GM18520 (cell line): ENCODE measurements around the gene DNAJC1.
"Not testable (repeated sequence)": the region's sequence is repeated elsewhere in the genome, so short reads cannot be mapped to it uniquely, and the experiment has no call there.

Experiments
- ATAC-seq: cut with Tn5 transposase; IDR thresholded peaks from one replicate; pipeline ENCODE4 v1.9.1; 2021; ENCODE audit not compliant: unreplicated experiment

DNAJC1 gene

DNA sequence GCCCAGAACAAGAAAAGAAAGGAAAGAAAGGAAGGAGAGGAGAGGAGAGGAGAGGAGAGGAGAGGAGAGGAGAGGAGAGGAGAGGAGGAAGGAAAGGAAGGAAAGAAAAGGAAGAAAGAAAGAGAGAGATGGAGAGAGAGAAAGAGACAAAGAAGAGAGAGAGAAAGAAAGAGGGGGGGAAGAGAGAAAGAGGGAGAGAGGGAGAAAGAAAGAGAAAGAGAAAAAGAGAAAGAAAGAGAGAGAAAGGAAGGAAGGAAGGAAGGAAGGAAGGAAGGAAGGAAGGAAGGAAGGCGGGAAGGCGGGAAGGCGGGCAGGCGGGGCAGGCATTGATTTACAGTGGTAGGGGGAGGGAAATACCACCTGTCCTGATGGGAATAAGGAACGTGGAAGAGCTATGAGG, 92.7 kb downstream of the DNAJC1 start:
- ATAC-seq, result no peak

GRCh38 chr10:21907436-21907835, 96.1 kb downstream of the DNAJC1 start:
- no peak for ATAC-seq

DNA sequence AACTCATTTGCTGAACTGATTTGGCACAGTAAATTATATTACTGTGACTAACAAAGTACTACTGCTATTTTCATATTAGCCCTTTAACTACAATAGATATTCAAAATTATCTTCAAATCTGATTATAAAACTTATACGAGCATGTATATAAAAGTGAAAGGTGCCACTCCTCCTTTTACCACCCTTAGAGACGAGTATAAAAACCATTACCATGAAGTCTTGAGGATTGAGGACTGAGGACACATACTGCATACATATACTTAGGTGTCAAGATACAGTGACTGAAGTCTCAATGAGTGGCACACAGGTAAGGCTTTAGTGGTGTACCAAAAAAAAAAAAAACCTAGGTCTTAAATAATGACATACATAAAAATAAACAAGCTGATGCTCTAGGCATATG, 98.6 kb downstream of the DNAJC1 start:
- no peak for ATAC-seq

DNA sequence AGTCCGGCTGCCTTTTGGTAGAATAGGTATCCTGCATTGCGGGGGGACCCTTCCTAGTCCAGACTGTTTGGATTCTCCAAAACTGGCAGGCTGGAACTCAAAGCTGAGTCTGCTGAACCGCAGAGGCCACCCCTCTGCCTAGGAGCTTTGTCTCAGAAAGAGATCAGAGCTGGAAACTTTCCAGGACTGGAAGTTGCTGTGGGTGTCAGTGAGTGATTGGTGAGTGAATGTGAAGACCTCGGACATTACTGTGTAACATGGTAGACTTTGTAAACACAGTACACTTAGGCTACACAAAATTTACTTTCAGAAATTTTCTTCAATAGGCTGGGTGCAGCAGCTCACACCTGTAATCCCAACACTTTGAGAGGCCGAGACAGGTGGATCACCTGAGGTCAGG, 103.8 kb downstream of the DNAJC1 start:
- no peak for ATAC-seq

- no peak for ATAC-seq
Measured at GRCh38 chr10:21895932-21896331, 107.6 kb downstream of the DNAJC1 start.

DNA sequence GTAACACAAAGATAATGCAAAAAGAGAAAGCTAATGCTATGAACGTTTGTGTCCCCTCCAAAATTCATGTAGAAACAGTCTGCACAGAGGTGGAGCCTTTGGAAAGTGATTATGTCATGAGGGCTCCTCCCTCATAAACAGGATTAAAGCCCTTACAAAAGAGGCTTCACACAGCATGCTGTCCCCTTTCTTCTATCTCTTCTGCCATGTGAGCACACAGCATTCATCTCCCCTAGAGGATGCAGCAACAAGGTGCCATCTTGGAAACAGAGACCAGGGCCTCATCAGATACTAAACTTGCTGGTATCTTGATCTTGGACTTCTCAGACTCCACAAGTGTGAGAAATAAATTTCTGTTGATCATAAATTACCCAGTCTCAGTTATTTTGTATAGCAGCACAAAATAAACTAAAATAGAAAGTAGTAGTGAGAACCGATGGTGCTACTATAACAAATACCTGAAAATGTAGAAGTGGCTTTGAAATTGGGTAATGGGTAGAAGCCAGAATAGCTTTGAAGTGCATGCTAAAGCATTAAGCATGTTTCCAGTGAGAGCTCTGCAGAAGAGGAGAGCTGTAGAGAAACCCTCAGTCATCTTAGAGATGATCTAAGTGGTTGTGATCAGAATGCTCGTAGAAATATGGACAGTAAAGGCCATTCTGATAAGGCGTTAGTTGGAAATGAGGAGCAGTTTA, 108.7 kb downstream of the DNAJC1 start:
- no peak for ATAC-seq

DNA sequence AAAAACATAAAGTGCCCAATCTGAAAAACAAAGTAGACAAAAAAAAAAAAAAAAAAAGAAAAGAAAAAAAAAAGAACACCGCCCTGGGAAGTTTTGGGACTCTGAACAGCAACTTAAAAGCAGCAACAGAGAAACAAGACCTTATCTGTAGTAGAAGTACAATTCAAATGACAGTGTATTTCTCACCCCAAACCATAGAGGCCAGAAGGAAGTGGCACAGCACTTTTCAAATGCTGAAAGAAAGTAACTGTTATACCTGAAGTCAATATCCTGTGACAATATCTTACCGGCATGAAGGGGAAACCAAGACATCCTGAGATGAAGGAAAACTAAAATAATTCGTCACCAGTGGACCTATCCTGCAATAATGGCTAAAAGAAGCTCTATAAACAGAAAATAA, 112.1 kb downstream of the DNAJC1 start:
- no peak for ATAC-seq

- no peak for ATAC-seq
Measured at GRCh38 chr10:21889477-21890275, 113.9 kb downstream of the DNAJC1 start.

DNA sequence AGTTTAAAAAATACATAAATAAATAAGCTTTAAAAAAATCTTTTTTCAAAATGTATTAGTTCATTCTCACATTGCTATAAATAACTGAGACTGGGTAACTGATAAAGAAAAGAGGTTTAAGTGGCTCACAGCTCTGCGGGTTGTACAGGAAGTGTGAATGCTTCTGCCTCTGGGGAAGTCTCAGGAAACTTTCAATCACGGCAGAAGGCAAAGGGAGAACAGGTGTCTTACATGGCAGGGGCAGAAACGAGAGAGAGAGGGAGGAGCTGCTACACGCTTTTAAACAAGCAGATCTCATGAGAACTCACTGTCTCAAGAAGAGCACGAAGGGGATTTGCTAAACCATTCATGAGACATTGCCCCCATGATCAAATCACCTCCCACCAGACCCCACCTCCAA, 114.6 kb downstream of the DNAJC1 start:
- ATAC-seq, result peak; percentile 94

GRCh38 chr10:21885940-21886339, 117.6 kb downstream of the DNAJC1 start:
- no peak for ATAC-seq

DNA sequence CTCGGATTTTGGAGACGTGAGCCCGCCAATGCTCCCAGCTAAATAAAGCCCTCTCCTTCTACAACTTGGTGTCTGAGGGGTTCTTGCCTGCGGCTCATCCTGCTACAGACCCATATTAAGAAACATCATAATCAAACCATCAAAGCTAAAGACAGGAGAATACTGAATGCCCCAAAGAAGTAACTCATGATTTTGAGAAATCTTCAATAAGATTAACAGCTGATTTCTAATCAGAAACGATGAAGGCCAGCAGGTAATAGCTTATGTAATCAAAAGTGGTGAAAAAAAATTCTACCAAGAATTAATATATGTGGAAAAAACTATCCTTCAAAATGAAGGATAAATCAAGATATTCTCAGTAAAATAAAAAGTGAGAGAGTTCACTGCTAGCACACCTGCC, 130.3 kb downstream of the DNAJC1 start:
- no peak for ATAC-seq

DNA sequence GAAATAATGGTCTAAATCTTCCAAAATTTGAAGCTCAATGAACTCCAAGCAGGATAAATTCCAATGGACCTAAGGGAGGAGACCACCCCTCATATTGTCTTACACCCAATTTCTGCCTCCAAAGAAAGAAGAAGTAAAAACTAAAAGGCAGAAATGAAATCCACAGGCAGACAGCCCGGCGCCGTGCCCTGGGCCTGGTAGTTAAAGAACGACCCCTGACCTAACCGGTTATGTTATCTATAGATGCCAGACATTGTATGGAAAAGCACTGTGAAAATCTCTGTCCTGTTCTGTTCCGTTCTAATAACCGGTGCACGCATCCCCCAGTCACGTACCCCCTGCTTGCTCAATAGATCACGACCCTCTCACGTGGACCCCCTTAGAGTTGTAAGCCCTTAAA, 130.8 kb downstream of the DNAJC1 start:
- ATAC-seq, result not testable (repeated sequence)

DNA sequence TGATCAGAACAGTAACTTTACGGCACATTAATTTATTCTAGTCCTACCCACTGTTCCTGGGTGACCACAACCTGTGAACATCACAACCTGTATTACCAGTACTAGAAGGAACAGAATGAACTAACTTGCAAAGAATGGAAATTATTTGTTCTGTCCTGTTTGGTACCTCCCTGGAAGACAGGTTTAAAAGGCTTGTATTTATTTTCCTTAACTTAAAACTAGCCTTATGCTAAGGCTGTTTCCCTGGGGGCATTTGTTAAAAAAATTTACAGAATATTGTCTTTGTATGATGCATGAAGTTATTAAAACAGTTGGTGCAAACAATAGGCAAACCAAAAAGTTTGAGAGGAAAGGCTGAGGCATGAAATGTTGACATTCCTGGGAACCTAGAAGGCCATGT, 132.7 kb downstream of the DNAJC1 start:
- ATAC-seq, result no peak

DNA sequence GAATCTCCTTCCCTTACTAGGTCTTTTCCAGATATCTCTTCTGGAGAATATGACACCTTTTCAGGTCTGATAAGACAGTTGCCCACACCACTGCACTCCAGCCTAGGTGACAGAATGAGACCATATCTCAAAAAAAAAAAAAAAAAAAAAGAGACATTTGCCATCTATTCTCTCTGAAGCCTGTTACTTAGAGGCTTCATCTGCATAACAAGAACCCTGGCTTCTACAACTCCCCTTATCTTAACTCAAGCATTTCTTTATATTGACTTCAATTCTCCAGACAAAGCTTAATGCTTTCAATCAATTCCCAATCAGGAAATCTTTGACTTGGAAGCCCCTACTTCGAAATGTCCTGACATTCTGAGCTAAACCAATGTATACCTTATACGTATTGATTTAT, 134.4 kb downstream of the DNAJC1 start:
- not testable (repeated sequence) for ATAC-seq

DNA sequence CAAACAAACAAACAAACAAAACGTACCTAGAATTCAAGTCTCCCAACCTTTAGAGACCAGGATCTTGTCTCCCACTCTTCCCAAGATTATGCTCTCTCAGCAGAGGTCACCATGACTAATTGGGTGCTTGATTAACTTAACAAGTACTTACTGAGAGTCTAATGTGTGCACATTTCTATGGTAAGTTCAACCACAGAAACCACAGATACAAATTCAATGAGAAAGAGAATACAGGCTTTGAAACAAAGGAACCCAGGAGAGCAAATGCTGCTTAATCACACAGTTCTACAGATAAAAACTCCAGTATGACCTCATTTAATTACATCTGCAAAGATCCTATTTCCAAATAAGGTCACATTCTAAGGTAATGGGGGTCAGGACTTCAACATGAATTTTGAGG, 142.8 kb downstream of the DNAJC1 start:
- no peak for ATAC-seq

DNA sequence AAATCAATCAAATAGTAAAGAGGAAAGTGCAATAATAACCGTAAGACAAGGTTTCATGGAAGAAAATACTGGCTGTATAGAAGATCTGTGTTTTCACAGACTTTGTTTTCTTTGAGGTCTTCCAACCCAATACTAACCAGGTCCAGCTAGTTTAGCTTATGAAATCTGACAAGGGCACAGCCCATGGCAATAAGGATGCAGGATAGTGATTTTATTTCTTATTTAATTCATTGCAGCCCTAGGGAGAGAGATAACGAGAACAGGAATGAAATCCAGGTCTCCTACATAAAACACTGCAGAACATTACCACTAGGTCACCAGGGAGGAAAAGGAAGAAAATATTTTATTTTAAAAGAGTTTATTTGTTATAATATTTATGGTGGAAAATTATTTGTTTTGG, 145.1 kb downstream of the DNAJC1 start:
- no peak for ATAC-seq

DNA sequence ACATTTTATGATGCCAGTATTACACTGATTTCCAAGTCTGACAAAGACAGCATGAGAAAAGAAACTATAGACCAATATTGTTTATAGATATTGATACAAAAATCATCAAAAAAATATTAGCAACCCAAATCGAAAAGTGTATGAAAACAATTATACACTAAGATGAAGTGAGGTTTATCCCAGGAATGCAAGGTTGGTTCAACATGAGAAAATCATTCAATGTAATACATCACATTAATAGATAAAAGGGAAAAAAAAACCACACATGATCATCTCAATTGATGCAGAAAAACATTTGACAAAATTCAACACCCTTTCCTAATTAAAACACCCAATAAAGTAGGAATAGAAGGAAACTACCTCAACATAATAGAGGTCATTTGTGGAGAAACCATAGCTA, 153.9 kb downstream of the DNAJC1 start:
- ATAC-seq, result no peak

GRCh38 chr10:21843645-21844044, 159.9 kb downstream of the DNAJC1 start:
- no peak for ATAC-seq

GRCh38 chr10:21841273-21841672, 162.3 kb downstream of the DNAJC1 start:
- not testable (repeated sequence) for ATAC-seq

GRCh38 chr10:21837487-21837886, 166.0 kb downstream of the DNAJC1 start:
- not testable (repeated sequence) for ATAC-seq

DNA sequence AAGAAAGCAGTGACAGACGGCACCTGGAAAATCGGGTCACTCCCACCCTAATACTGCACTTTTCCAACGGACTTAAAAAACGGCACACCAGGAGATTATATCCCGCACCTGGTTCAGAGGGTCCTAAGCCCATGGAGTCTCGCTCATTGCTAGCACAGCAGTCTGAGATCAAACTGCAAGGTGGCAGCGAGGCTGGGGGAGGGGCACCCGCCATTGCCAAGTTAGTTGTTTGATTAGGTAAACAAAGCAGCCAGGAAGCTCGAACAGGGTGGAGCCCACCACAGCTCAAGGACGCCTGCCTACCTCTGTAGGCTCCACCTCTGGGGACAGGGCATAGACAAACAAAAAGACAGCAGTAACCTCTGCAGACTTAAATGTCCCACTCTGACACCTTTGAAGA, 169.0 kb downstream of the DNAJC1 start:
- not testable (repeated sequence) for ATAC-seq

GRCh38 chr10:21832821-21833130, 170.8 kb downstream of the DNAJC1 start:
- ATAC-seq, result no peak
